OCI-LY3 (cell line): Measurements from ENCODE around the gene NEURL1B.
"Not testable (repeated sequence)": the region's sequence is repeated elsewhere in the genome, so short reads cannot be mapped to it uniquely, and the experiment has no call there.

Source experiments
- H2AFZ ChIP-seq: fragments of 200-600, 300-600 bp; shearing (Covaris generic); 2 replicates; pipeline ENCODE4 v1.6.0; 2014; ENCODE audit warnings: antibody characterized with exemption, low read depth, low read length
- H3K27ac ChIP-seq: fragments of 200-600, 300-600 bp; sonication (generic); 2 replicates; pipeline ENCODE4 v1.5.1; 2014; ENCODE audit warnings: mild to moderate bottlenecking, low read length, moderate library complexity, mixed read lengths
- H3K27me3 ChIP-seq: fragments of 200-600, 300-600 bp; sonication (generic); 2 replicates; pipeline ENCODE4 v1.6.1; 2014; ENCODE audit warnings: low read depth, low read length, mixed read lengths
- H3K36me3 ChIP-seq: fragments of 200-600, 300-600 bp; sonication (generic); replicated peaks from 2 replicates; pipeline ENCODE3; 2014; ENCODE audit warnings: low read depth, low read length, mixed read lengths
- H3K4me1 ChIP-seq: fragments of 300-600, 200-600 bp; sonication (generic); 2 replicates; pipeline ENCODE4 v1.6.1; 2014; ENCODE audit warnings: low read length, mixed read lengths
- H3K4me2 ChIP-seq: fragments of 200-600, 300-600 bp; sonication (generic); 2 replicates; pipeline ENCODE4 v1.6.1; 2014; ENCODE audit warnings: low read length, mixed read lengths
- H3K4me3 ChIP-seq: fragments of 300-600, 200-600 bp; sonication (generic); 2 replicates; pipeline ENCODE4 v1.5.1; 2014; ENCODE audit warnings: antibody characterized with exemption, mild to moderate bottlenecking, low read length, moderate library complexity
- H3K79me2 ChIP-seq: fragments of 300-600, 200-600 bp; shearing (Covaris generic); 2 replicates; pipeline ENCODE4 v1.6.1; 2014; ENCODE audit warnings: mild to moderate bottlenecking, low read length, mixed read lengths
- H3K9ac ChIP-seq: fragments of 300-600, 200-600 bp; shearing (Covaris generic); 2 replicates; pipeline ENCODE4 v1.6.0; 2014; ENCODE audit warnings: mild to moderate bottlenecking, low read length, moderate library complexity
- H3K9me3 ChIP-seq: fragments of 200-600, 300-600 bp; shearing (Covaris generic); 2 replicates; pipeline ENCODE4 v1.6.1; 2014; ENCODE audit warnings: low read length, mixed read lengths; ENCODE audit not compliant: insufficient read depth
- H4K20me1 ChIP-seq: fragments of 200-600, 300-600 bp; sonication (generic); 2 replicates; pipeline ENCODE4 v1.6.1; 2016; ENCODE audit warnings: low read length, mixed read lengths; ENCODE audit not compliant: insufficient read depth
- CTCF ChIP-seq: fragments of 200-600, 300-600 bp; sonication (generic); IDR thresholded peaks from 2 replicates; pipeline ENCODE4 v1.5.1; 2014; ENCODE audit warnings: antibody characterized with exemption, low read length, low read depth
- EZH2phosphoT487 ChIP-seq: fragments of 200-600 bp; shearing (Covaris generic); IDR thresholded peaks from 2 replicates; pipeline ENCODE4 v1.6.1; 2018; ENCODE audit warnings: antibody characterized with exemption, mixed run types, low read depth

The NEURL1B gene

GRCh38 chr5:172646716-172647285 lies 5.7 kb downstream of the NEURL1B start:
- H2AFZ ChIP-seq: no peak overlapping the region
- H3K36me3 ChIP-seq: no peaks in the 10 kb centered on the region
- H3K4me1 ChIP-seq: no peaks in the 10 kb centered on the region
- no peaks in the 10 kb centered on the region for H3K9me3 ChIP-seq
- H3K79me2 ChIP-seq: no peaks in the 10 kb centered on the region
- H3K4me3 ChIP-seq: no peak overlapping the region
- no peak overlapping the region for H3K9ac ChIP-seq
- H3K27me3 ChIP-seq: peaks cover 48% of the 10 kb centered on the region
- H4K20me1 ChIP-seq: no peaks in the 10 kb centered on the region
- TF ChIP-seq EZH2phosphoT487 (no peak), CTCF (no peak)
- no peak overlapping the region for H3K27ac ChIP-seq
- no peak overlapping the region for H3K4me2 ChIP-seq

GRCh38 chr5:172647352-172648012 lies 6.4 kb downstream of the NEURL1B start:
- Histone ChIP-seq H3K4me2 (no peak overlapping the region), H3K4me3 (no peak overlapping the region), H3K9ac (no peak overlapping the region), H3K4me1 (no peaks in the 10 kb centered on the region), H3K79me2 (no peaks in the 10 kb centered on the region), H3K9me3 (no peaks in the 10 kb centered on the region), H4K20me1 (no peaks in the 10 kb centered on the region), H3K27me3 (peaks cover 48% of the 10 kb centered on the region), H3K36me3 (no peaks in the 10 kb centered on the region), H3K27ac (no peak overlapping the region), H2AFZ (no peak overlapping the region)
- no peak for TF ChIP-seq CTCF
- no peak for TF ChIP-seq EZH2phosphoT487

- no peak overlapping the region for H3K4me2 ChIP-seq
- H4K20me1 ChIP-seq: no peaks in the 10 kb centered on the region
- no peak overlapping the region for H3K27ac ChIP-seq
- no peaks in the 10 kb centered on the region for H3K36me3 ChIP-seq
- TF ChIP-seq CTCF: no peak
- no peak for TF ChIP-seq EZH2phosphoT487
- no peaks in the 10 kb centered on the region for H3K79me2 ChIP-seq
- no peak overlapping the region for H2AFZ ChIP-seq
- H3K27me3 ChIP-seq: peaks cover 48% of the 10 kb centered on the region
- no peaks in the 10 kb centered on the region for H3K4me1 ChIP-seq
- H3K9me3 ChIP-seq: no peaks in the 10 kb centered on the region
- H3K9ac ChIP-seq: no peak overlapping the region
- H3K4me3 ChIP-seq: no peak overlapping the region
These were observed 6.9 kb downstream of the NEURL1B start for GRCh38 chr5:172648013-172648381.

- H3K4me2 ChIP-seq: no peak overlapping the region
These were observed 7.7 kb downstream of the NEURL1B start for GRCh38 chr5:172648755-172649154.

GRCh38 chr5:172656496-172656895 lies 15.4 kb downstream of the NEURL1B start:
- H3K27me3 ChIP-seq: peaks cover 11% of the 10 kb centered on the region; the same call in 1 of the 2 replicates
- not testable (repeated sequence) for H3K79me2 ChIP-seq, H3K4me2 ChIP-seq, H3K27ac ChIP-seq, H4K20me1 ChIP-seq, H2AFZ ChIP-seq, H3K4me3 ChIP-seq, H3K9me3 ChIP-seq, H3K36me3 ChIP-seq, H3K4me1 ChIP-seq, H3K9ac ChIP-seq

More at GRCh38 chr5:172648755-172649154, 7.7 kb downstream of the NEURL1B start:
- Histone ChIP-seq H4K20me1 (no peaks in the 10 kb centered on the region), H2AFZ (no peak overlapping the region), H3K27me3 (peaks cover 40% of the 10 kb centered on the region), H3K4me1 (no peaks in the 10 kb centered on the region), H3K36me3 (no peaks in the 10 kb centered on the region), H3K4me3 (no peak overlapping the region), H3K9ac (no peak overlapping the region), H3K9me3 (no peaks in the 10 kb centered on the region), H3K79me2 (no peaks in the 10 kb centered on the region), H3K27ac (no peak overlapping the region)
- TF ChIP-seq EZH2phosphoT487: no peak

- H3K27me3 ChIP-seq: peaks cover 17% of the 10 kb centered on the region
- not testable (repeated sequence) for H3K9me3 ChIP-seq, H3K4me3 ChIP-seq, H3K79me2 ChIP-seq, H4K20me1 ChIP-seq, H3K36me3 ChIP-seq, H3K4me2 ChIP-seq, H3K4me1 ChIP-seq, H2AFZ ChIP-seq, H3K27ac ChIP-seq, H3K9ac ChIP-seq
These were observed 16.6 kb downstream of the NEURL1B start for GRCh38 chr5:172657524-172658233.
